Stimulated activated naive CD8-positive, alpha-beta T cell treated with anti-CD3 and anti-CD28 coated beads, Interleukin-15, amount 100 ng/mL, for 72 hours (primary cell): ENCODE measurements around the gene FHAD1.
"Not testable (repeated sequence)": the region's sequence is repeated elsewhere in the genome, so short reads cannot be mapped to it uniquely, and the experiment has no call there.

ENCODE experiments used
- ATAC-seq: fragments of 150-1000 bp; cut with Tn5 transposase; 2 replicates; pipeline ENCODE4 v1.10.0; 2021; ENCODE audit warnings: mild to moderate bottlenecking, moderate library complexity
- DNase-seq, 2 donors: peaks; one replicate each; pipeline ENCODE4 v3.0.0; 2021 to 2022
- H3K27ac Mint-ChIP-seq, 2 donors: one replicate each; pipeline ENCODE4 v1.8.0; 2022; ENCODE audit warnings: mild to moderate bottlenecking in 2 of 2, mixed read lengths in 2 of 2, moderate library complexity in 2 of 2
- H3K27me3 Mint-ChIP-seq: one replicate; pipeline ENCODE4 v1.8.0; 2022; ENCODE audit warnings: mixed read lengths
- H3K4me1 Mint-ChIP-seq: one replicate; pipeline ENCODE4 v1.8.0; 2022; ENCODE audit warnings: mild to moderate bottlenecking, mixed read lengths
- H3K4me3 Mint-ChIP-seq, 2 donors: one replicate each; pipeline ENCODE4 v1.8.0; 2022; ENCODE audit warnings: mild to moderate bottlenecking in 2 of 2, mixed read lengths in 2 of 2, moderate library complexity in 1 of 2
- H3K9me3 Mint-ChIP-seq, 2 donors: one replicate each; pipeline ENCODE4 v1.8.0; 2022; ENCODE audit warnings: mixed read lengths in 2 of 2

Gene FHAD1

DNA sequence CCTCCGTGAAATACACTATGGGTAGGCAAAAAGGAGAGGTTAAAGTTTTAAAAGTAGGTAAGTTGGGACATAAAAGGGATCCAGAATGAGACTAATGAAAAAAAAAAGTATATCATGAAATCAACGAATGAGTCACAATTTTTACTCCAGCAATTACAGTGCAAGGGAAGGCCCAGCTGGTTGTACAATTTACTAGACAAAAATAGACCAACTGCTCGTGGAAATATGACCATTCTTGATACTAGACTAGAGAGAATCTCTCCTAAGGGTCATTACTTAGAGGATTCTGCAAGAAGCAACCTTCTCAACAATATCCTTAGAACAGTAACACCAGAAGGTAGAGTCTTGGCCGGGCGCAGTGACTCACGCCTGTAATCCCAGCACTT, 107.5 kb downstream of the FHAD1 start:
- DNase-seq = no peak
- peaks cover 52% of the 10 kb centered on the region for H3K27me3 Mint-ChIP-seq
- H3K9me3 Mint-ChIP-seq = peaks cover 0 to 7% of the 10 kb centered on the region in 2 donors
- ATAC-seq = no peak
- no peak overlapping the region for H3K4me3 Mint-ChIP-seq
- peaks cover 49% of the 10 kb centered on the region for H3K4me1 Mint-ChIP-seq
- no peak overlapping the region for H3K27ac Mint-ChIP-seq

DNA sequence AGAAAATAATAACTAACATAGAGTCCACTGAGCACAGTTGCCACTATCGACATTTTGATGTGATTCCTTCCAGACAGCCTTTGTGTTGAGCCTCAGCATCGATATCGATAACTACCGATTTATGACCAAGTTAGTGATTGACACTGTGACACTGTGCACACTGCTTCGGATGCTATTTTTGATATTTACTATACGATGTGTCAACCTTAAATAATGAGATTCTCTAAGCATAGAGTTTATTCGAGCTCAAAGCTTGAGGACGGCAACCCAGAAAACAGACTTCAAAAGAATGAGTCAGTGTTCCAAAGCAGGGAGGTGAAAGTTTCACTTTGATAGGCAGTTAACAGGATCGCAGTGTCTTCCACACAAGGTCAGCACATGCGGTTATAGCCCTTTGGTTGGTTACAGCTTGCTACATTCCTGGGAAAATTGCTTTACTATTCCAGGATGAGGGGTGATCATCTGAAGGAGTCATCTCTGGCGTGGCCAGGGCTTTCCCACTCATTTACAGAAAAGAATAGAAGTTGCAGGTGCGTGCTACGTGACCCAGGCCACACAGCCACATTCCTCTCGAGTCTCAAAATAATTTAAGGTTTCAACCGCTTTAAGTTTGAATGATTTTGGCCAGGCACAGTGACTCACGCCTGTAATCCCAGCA, 109.1 kb downstream of the FHAD1 start:
- peaks cover 43% of the 10 kb centered on the region for H3K4me1 Mint-ChIP-seq
- H3K27me3 Mint-ChIP-seq = peaks cover 36% of the 10 kb centered on the region
- DNase-seq = no peak
- H3K9me3 Mint-ChIP-seq = peaks cover 0 to 7% of the 10 kb centered on the region in 2 donors
- no peak overlapping the region for H3K27ac Mint-ChIP-seq
- H3K4me3 Mint-ChIP-seq = no peak overlapping the region
- ATAC-seq = no peak

DNA sequence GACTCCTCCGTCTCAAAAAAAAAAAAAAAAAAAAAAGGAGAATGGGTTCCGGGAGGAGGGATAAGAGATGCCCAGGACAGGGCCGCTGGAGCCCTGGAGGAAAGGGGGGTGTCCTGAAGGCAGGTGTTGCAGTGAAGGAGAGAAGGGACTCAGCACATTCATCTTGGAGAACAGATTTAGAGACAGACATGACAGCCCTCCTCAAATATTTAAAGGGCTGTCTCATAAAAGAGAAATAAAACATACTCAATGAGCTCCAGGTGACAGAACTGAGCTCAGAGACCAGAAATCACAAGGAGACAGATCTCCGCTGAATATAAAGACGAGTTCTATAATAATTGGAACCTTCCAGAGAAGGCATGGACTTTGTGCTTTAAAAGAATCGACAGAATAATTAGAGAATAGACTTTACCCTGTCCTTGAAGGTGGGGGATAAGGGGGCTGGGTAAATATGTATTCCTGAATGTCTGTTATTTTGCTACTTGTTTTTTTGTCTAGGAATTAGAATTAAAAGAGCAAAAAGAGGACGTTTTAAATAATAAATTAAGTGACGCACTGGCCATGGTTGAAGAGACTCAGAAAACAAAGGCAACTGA, 110.7 kb downstream of the FHAD1 start:
- H3K4me3 Mint-ChIP-seq = no peak overlapping the region
- peaks cover 22% of the 10 kb centered on the region for H3K27me3 Mint-ChIP-seq
- peaks cover 27% of the 10 kb centered on the region for H3K4me1 Mint-ChIP-seq
- H3K27ac Mint-ChIP-seq = peak overlapping the region in 1 of 2 donors; percentile 26
- DNase-seq = no peak
- peaks cover 0 to under 1% of the 10 kb centered on the region in 2 donors for H3K9me3 Mint-ChIP-seq
- no peak for ATAC-seq

DNA sequence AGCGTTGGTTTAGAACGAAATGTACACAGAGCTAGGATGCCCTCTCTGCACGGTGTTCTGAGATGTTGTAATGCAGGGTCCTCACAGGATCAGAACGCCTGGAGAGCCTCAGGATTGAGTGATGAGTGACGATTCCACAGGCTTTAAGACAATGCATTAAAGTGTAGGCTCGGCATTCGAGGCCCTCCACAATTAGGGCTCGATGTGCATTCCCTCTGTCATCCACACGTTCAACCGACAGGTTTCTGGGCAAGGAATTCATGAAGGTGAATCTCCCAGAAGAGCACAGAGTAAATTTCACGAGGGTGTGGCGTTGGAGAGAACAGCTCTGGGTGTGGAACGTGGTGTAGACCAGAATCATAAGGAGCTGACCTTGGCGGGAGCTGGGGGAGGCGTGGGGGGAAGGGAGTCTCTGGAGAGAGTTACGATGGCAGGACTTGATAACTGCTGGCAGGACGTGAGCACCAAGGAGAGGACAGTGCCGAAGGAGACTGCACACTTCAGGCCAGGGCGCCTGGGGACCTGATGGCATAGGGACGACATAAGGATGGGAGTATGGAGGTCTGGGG, 111.6 kb downstream of the FHAD1 start:
- Mint-ChIP-seq H3K4me1 (peaks cover 24% of the 10 kb centered on the region), H3K27ac (no peak overlapping the region), H3K4me3 (no peak overlapping the region), H3K27me3 (peaks cover 19% of the 10 kb centered on the region), H3K9me3 (no peaks in the 10 kb centered on the region)
- no peak for DNase-seq
- ATAC-seq = no peak

DNA sequence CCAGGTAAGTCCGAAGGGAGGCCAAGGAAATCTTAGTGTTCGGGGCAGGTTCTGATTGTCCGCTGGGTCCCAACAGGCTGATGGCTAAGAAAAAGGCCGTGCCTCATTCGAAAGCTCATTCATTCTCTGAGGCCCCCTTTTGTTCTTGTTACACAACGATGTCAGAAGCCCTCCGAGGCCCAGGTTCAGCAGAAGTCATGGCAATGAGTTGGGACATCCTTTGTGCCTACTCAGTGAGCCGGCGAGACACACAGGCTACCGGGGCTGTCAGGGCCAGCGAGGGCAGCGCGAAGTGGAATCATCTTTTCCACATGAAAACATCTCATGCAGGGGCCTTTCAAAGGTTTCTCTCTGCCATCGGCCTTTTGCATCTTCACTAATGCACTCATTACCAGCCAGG, 113.7 kb downstream of the FHAD1 start:
- H3K27me3 Mint-ChIP-seq = peaks cover 17% of the 10 kb centered on the region
- no peaks in the 10 kb centered on the region for H3K9me3 Mint-ChIP-seq
- peaks cover 6% of the 10 kb centered on the region for H3K4me1 Mint-ChIP-seq
- DNase-seq = no peak
- no peak for ATAC-seq
- no peak overlapping the region for H3K4me3 Mint-ChIP-seq
- no peak overlapping the region for H3K27ac Mint-ChIP-seq

DNA sequence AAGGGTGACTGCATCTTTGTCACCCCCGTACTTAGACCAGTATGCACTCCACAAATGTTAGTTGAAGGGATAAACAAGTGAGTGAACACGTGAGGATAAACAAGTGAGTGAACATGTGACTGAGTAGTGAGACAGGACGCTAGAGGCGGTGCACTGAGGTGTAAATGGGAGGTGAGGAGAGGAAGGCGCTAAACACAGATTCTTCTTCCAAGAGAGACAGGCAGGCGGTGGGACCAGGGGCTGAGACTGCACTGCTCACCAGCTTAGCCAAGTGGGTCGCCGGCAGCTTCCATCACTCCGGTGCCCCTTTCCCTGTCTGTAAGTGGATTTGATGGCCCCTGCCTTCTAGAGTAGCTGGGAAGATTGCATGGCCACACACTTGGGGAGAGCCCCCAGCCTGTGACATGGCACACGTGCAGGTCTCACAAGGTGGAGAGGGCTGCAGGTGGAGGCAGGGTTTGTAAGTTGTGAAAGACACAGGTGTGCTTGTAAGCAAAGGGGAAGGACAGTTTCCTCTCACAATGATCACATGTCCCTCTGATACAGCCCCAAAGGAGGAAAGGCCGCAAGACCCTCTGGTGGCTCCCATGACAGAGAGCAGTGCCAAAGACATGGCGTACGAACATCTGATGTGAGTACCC, 115.2 kb downstream of the FHAD1 start:
- H3K4me3 Mint-ChIP-seq = no peak overlapping the region
- DNase-seq (no peak), ATAC-seq (no peak)
- H3K27ac Mint-ChIP-seq = no peak overlapping the region
- H3K27me3 Mint-ChIP-seq = peaks cover 17% of the 10 kb centered on the region
- no peaks in the 10 kb centered on the region for H3K4me1 Mint-ChIP-seq
- no peaks in the 10 kb centered on the region for H3K9me3 Mint-ChIP-seq

DNA sequence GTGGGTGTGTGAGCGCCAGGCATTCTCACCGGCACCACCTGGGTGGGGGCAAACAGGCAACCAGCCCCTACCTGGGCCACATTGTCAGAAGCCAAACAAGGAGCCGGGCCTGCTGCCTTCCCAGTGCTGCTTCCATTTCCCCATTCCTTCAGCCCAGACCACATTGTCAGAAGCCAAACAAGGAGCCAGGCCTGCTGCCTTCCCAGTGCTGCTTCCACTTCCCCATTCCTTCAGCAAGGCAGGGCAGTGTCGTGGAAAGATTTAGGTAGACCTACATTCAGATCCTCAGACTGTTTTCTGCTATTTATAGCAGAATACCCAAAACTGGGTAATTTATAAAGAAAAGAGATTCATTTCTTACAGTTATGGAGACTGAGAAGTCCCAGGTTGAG, 115.7 kb downstream of the FHAD1 start:
- no peak for DNase-seq
- Mint-ChIP-seq H3K4me3 (no peak overlapping the region), H3K27ac (no peak overlapping the region), H3K27me3 (peaks cover 17% of the 10 kb centered on the region), H3K9me3 (no peaks in the 10 kb centered on the region), H3K4me1 (no peaks in the 10 kb centered on the region)
- no peak for ATAC-seq

DNA sequence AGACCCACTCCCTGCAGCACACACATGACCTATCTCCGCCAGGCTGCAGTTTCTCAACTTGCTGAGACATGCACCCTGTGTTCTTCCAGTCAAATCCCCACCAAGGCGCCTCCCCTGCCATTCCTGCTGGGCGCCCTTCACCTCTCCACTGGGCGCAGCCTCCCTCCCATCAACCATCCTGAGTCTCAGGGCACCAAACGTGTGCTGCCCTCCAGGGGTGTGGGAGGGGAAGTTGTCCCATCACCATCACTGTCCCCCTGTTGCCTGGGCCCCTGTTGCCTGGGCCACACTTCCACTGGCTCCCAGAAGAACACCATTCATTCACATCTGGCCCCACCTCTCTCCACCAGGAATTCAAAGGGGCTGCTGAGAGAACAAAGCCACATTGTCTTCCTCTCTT, 117.7 kb downstream of the FHAD1 start:
- ATAC-seq (no peak), DNase-seq (no peak)
- Mint-ChIP-seq H3K27me3 (peaks cover 7% of the 10 kb centered on the region), H3K9me3 (no peaks in the 10 kb centered on the region), H3K4me1 (no peaks in the 10 kb centered on the region), H3K4me3 (no peak overlapping the region), H3K27ac (peak overlapping the region in 1 of 2 donors; percentile 54)

DNA sequence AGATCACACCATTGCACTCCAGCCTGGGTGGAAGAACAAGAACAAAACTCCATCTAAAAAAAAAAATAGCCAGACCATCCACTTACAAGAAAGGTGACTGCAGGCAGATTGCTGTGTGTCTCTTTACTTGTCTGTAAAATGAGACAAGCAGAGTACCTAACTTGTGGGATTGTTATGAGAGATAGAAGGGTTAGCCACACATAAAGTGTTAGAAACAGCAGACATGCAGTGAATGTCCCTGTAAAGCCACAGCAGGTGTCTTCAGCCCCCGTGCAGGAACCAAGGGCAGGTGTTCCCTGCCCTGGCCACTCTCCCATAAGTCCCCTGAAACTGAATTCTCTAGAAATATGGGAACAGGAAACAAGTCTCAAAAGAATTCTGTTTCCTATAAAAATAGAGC, 121.9 kb downstream of the FHAD1 start:
- no peak overlapping the region for H3K27ac Mint-ChIP-seq
- H3K4me1 Mint-ChIP-seq = no peaks in the 10 kb centered on the region
- H3K9me3 Mint-ChIP-seq = no peaks in the 10 kb centered on the region
- ATAC-seq (no peak), DNase-seq (no peak)
- no peak overlapping the region for H3K4me3 Mint-ChIP-seq
- H3K27me3 Mint-ChIP-seq = peaks cover 7% of the 10 kb centered on the region

DNA sequence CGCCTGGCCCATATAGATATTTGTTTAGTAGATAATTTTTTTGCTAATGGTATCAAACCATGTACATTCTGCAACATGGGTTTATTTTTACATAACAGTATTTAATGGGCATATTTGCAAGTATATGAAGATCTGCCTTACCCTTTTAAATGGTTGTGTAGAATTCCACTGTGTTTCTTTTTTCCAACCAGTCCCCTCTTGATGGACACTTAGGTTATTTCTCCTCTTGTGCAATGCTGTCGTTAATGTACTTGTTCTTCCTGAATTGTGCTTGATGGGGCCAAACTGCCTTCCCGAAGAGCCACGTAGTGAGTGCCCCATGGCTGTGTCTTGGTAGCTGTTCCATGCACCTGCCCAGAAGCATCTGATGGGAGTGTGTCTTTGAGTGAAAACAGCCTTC, 123.2 kb downstream of the FHAD1 start:
- ATAC-seq = no peak
- DNase-seq = no peak
- no peak overlapping the region for H3K27ac Mint-ChIP-seq
- H3K4me1 Mint-ChIP-seq = no peaks in the 10 kb centered on the region
- no peaks in the 10 kb centered on the region for H3K27me3 Mint-ChIP-seq
- no peaks in the 10 kb centered on the region for H3K9me3 Mint-ChIP-seq
- no peak overlapping the region for H3K4me3 Mint-ChIP-seq

DNA sequence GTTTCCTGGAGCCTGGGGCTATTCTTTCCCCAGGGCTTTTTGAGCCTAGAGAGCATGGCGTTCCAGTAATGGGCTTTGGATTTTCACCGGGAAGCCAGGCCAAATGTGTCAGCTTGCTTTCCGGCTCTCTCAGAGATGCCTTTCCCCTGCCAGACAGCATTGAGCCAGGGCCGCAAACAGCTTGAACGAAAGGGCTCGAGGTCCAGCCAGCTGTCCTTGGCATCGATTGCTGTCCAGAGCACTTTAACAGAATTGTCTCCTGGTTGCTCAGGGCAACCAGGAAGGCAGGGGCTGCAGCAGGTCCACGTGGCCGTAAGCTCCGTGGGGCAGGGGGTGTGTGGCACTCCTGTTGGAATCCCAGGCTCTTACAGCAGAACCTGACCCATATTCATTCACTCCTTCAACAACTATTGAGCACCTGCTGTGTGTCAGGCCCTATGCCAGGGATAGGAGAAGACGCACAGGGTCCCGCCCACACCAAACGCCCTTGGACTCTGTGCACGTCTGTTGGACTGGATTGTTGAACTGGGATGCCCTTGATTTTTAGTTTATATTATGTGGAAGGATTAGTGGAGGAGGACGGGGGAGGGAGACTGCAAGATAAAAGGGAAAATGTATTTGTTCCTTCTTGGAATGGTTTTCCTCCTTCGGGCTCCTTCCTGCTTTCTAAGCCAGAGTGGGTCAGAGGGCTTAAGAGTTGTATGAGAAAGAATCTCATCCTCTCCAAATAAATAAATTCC, 123.9 kb downstream of the FHAD1 start:
- Mint-ChIP-seq H3K4me3 (no peak overlapping the region), H3K4me1 (no peaks in the 10 kb centered on the region), H3K27ac (no peak overlapping the region), H3K9me3 (no peaks in the 10 kb centered on the region), H3K27me3 (no peaks in the 10 kb centered on the region)
- DNase-seq = no peak
- no peak for ATAC-seq

DNA sequence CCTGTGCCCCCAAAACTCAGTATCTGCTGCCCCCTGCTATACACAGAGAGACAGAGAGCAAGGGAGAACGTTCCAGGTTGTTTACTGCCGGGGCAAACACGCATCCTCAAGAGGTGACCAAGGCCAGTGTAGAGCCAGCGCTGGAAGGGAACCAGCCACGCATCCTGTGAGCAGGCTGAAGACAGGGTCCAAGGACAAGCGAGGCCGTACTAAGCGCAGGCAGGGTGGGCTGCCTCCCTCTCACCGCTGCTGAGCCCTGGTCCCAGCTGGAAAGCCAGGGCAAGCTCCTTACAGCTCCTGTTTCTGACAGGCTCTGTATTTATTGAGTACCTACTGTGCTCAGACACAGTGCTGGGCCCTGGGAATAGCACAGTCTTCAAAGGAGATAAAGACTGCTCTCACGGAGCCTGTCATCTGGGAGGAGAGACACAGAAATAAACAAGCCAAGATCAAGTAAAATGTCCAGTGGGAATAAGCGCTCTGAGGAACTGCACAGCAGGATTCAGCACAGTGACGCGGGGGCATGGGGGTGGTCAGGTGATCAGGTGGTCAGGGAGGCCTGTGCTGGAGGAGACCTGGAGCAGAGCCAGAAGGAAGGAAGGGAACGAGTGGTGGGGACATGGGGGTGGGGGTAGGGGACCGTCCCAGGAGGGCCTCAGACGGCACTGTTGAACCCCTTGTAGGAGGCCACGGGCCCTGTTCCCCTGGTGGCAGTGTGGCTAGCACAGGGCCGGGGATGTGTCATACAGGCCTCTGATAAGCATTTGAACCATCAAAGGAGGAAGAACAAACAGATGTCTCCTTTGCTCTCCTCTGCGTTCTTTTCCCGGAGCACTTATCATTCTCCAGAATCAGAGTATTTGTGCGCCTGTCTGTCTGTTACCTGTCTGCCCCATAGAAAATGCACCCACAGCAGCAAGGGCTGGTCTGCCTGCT, 124.9 kb downstream of the FHAD1 start:
- no peak overlapping the region for H3K27ac Mint-ChIP-seq
- ATAC-seq (no peak), DNase-seq (no peak)
- H3K27me3 Mint-ChIP-seq = no peaks in the 10 kb centered on the region
- no peaks in the 10 kb centered on the region for H3K9me3 Mint-ChIP-seq
- no peaks in the 10 kb centered on the region for H3K4me1 Mint-ChIP-seq
- no peak overlapping the region for H3K4me3 Mint-ChIP-seq

DNA sequence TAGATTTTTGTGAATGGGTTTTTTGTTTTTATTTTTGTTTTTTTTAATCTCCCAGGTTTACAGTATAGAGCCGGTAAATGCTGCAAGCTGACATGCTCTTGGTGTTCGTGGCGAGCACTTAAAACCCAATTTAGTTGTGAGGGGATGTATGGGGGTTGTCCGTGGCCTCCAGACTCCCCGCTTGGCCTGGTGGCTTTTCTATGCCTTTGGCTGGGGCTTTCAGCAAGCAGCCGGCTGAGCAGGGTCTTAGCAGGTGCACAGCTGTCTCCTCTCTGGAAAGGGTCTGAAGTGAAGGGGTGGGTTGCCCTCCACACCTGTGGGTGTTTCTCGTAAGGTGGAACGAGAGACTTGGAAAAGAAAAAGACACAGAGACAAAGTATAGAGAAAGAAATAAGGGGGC, 131.7 kb downstream of the FHAD1 start:
- Mint-ChIP-seq H3K4me1 (no peaks in the 10 kb centered on the region), H3K9me3 (no peaks in the 10 kb centered on the region), H3K4me3 (no peak overlapping the region), H3K27me3 (peaks cover 38% of the 10 kb centered on the region), H3K27ac (no peak overlapping the region)
- ATAC-seq (no peak), DNase-seq (no peak)

DNA sequence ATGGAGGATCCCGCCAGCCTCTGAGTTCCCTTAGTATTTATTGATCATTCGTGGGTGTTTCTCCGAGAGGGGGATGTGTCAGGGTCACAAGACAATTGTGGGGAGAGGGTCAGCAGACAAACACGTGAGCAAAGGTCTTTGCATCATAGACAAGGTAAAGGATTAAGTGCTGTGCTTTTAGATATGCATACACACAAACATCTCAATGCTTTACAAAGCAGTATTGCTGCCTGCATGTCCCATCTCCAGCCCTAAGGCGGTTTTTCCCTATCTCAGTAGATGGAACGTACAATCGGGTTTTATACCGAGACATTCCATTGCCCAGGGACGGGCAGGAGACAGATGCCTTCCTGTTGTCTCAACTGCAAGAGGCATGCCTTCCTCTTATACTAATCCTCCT, 132.1 kb downstream of the FHAD1 start:
- ATAC-seq, DNase-seq, H3K9me3 Mint-ChIP-seq, H3K4me3 Mint-ChIP-seq, H3K27ac Mint-ChIP-seq, H3K4me1 Mint-ChIP-seq: not testable (repeated sequence)
- H3K27me3 Mint-ChIP-seq = peaks cover 42% of the 10 kb centered on the region
